ENCODE data around the gene SLC22A17.
"Not testable (repeated sequence)": the region's sequence is repeated elsewhere in the genome, so short reads cannot be mapped to it uniquely, and the experiment has no call there.

SLC22A17 gene

DNA sequence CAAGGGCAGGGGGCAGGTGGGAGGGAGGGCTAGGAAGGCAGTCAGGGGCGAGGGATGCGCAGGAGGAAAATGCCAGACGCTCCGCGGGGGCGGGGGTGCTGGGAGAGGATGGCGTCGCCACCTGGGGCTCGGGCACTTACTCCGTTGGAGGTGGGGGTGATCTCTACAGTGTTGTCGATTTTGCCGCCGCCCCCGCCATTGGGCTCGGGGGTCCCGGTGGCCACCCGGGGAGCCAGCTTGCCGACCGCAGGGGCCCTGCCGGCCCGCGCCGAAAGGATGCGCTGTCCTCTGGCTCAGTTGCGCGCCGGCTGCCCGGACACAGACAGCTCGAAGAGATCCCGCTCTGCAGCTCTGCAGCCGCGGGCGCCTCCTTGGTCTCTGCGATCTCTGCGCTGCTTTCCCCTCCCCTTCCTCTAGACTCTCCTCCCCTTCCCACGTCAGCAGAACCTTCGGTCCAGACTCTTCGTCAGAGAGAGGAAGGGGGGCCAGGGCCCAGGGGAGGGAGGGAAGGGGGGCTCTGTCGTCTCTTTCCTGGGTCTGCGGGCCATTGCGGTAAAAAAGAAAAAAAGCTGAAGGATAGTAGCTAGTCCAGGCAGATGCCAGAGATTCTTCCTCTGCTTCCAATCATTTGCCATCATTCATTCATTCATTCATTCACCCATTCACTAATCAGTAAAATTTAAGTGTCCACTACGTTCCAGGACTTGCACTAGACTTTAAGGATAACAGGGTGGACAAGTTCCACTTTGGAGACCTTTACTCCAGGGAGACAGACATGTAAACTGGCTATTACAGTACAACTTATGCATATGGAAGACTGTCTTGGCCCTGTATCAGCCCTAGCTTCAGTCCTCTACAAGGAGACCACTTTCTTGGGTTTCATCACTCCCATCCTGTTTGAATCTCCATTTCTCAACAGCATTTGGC, at the start of gene SLC22A17:
TSS of gene SLC22A17 (minus strand) at position 382 of the 927 bp plus-strand sequence.
- peak; percentile 71 for DNase-seq

DNA sequence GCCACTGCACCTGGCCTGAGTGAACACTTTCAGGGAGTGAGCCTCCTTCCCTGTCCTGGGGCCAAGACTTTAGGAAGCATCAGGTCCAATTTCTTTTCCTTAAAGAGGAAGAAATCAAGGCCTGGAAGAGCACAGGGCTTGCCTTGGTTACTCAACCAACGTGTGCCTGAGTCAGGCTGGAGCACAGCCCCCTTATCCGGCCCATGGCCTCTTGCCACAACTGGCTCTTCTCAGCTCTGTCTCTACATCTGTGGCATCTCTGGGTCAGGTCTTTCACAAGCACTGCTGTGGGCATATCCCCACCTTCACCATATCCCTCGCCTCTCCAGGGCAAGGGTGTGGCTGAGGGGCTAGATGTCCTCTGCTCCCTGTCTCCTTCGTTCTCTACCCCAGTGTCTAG, 48.6 kb upstream of the SLC22A17 start:
- no peak for DNase-seq

DNA sequence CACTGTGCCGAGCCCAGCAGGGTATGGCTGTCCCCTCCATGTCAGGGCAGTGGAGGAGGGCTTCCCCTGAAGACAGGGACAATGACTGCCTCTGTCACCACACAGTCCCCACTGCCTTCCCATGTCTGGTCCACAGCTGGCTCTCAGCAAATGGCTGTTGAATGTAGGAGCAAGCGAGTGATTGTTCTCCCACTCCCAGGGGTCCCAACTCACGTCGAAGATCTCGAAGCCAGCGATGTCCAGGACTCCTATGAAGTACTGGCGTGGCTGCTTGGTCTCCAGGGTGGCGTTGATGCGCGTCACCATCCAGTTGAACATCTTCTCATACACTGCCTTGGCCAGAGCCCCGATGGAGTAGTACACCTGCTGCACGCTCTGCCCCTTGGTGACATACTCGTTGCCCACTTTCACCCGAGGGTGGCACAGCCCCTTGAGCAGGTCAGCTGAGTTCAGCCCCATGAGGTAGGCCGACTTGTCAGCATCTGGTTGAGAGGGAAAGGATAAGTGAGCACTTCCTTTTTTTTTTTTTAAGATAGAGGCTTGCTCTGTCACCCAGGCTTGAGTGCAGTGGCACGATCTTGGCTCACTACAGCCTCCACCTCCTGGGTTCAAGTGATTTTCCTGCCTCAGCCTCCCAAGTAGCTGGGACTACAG, 47.9 kb upstream of the SLC22A17 start:
- DNase-seq: not testable (repeated sequence)

DNA sequence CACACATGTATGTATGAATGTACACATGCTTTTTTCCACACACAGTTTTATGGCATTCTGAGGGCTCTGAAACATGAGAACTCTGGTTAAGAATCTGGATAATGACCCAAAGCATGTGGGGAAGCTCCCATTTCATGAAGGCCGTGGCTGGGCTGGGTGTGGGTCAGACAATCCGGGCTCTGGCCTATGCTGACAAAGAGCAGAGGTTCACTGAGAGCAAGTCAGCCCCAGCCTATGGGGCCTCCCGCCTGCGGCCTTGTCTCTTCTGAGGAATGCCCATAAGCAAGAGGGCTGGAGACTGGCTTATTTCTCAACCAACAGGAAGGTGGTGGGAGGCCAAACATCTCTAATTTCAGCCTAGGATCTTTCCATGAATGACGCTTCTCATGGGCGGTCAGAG, 46.9 kb upstream of the SLC22A17 start:
- no peak for DNase-seq

DNA sequence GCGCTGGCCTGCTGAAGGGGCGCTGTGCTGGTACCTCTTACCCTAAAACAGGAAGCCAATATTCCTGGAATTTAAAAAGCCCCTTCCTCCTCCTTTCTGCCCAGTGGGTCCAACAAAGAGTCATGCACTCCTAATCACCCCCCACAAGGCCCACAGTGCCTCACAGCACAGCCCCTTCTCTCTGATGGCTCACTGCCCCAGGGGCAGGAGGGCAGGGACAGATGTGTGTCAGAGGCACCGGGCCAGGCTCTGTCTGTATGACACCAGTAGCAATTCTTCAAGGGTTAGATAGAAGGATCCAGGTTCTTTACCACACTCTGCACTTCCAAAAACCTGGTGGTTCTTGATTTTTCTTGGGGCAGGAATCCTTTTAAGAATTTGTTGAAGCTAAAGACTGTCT, 46.4 kb upstream of the SLC22A17 start:
- DNase-seq: no peak

DNA sequence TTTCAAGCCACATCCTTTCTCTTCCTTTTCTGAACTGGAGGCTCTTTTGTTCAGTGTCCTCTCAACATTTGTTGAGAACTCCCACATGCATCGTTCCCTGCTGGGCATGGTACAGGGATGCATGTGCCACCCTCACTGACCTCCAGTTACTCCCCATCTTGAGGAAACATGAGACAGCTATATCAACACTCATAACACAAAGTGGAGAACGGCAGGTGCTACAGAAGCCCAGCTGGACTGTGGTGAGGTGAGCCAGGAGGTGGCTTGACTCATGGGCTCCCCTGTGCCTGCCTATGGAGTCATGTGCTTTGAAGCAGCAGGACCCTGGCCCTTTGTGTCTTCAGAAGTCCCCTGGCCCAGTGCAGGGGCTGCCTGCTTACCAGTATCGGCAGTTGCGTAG, 45.7 kb upstream of the SLC22A17 start:
- peak; percentile 35 for DNase-seq

DNA sequence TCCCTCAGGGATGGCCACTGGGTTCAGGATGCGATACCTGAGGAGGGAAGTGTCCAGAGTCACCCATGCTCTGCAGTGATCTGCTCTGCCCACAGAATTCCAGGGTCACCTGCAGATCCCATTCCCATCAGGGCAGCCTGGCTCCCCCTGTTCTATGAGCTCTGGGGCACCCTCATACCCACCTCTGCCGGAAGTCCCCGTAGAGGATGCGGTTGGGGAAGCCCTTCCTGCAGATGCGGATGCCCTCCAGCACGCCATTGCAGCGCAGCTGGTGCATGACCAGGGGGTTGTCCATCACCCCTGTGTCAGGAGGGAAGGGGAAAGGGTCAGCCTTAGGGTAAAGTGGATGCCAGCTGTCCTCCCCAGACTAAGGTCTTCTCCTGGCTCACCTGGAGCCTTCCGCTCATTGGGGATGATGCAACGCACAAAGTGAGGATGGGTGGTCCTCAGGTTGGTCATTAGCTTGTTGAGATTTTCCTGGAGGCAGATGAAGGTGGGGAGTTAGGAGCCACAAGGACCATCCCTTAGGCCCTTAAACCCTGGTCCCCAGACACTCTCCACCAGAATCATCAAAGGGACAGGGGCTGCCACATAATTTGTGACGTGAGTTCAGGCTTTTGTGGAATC, 44.2 kb upstream of the SLC22A17 start:
- DNase-seq: no peak

DNA sequence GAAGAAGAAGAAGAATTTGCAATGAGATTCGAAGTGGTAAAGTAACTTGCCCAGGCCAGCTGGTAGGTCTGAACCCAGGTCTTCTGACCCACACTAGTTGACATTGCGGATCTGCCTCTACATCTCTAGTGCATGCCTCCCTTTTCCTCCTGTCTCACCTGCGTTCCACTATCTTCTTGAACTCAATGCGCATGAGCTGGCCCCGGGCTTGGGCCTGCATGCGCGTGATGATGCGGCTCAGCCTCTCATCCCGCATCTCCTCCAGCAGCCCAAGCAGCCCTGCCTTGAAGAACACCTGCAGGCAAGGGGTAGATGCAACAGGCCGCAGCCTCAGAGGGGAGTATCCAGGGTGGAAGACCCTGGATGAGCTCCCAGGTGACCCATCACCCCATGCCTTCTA, 43.4 kb upstream of the SLC22A17 start:
- no peak for DNase-seq

DNA sequence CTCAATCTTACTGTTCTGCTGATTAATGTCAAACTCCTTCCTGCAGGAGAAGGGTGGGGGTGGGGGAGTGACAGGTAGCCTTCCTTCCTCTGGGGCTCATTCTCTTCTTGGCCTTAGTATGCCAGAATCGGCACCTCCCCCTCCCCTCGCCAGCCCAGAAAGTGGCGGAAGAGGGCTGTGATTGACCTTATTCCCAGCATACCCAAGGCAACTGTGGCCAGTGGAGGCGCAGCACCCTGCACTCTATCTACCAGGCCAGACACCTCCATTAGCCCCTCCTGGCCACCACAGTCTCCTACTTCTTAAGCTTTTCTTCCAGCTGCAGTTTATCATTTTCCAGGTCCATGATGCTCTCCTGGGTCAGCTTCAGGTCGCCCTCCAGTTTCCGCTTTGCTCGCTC, 39.9 kb upstream of the SLC22A17 start:
- no peak for DNase-seq

DNA sequence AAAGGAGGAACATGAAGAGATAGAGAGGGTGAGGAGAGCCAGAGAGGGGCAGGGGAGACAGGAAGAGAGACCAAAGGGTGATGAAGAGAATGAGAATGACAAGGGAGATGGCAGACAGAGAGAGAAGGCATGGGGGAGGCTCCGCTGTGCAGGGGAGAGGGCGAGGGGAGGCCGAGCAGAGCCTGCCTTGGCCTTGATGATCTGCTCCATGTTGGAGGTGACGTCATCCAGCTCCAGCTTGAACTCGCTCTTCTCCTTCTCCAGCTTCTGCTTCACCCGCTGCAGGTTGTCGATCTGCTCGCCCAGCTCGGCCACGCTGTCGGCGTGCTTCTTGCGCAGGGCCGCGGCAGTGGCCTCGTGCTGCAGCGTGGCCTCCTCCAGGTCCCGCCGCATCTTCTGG, 37.2 kb upstream of the SLC22A17 start:
- not testable (repeated sequence) for DNase-seq

DNA sequence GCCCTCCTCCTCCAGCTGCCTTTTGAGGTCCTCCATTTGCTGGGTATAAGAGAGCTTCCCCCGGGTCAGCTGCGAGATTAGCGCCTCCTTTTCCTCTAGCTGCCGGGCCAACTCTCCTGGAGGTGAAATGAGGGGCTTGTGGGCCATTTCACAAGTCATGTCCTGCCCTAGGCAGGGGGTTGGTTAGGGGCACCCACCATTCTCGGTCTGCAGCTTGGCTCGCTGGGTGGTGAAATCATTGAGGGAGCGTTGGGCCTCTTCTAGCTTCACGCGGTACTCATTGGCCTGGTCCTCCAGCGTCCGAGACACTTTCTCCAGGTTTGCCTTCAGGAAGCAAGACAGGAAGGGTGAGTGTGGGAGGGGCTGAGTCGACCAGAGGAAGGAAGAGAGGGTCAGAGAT, 36.7 kb upstream of the SLC22A17 start:
- DNase-seq: no peak

DNA sequence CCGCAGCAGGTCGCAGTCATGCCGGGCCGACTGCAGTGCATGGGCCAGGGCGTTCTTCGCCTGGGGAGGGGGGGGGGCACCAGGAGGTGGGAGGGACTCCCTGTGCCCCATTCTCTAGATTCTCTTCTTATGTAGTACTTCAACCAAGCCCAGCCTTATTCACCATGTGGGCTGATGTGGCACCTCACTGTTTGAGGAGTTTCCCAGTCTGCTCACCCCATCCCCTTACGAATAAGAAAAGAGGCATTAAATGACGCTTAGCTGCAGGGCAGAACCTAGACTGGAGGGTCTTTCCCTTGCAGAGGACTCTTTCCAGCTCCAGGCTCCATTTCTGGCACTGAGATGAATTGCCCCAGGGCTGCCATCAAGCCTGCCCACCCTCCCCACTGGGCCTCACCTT, 36.3 kb upstream of the SLC22A17 start:
- DNase-seq: no peak

DNA sequence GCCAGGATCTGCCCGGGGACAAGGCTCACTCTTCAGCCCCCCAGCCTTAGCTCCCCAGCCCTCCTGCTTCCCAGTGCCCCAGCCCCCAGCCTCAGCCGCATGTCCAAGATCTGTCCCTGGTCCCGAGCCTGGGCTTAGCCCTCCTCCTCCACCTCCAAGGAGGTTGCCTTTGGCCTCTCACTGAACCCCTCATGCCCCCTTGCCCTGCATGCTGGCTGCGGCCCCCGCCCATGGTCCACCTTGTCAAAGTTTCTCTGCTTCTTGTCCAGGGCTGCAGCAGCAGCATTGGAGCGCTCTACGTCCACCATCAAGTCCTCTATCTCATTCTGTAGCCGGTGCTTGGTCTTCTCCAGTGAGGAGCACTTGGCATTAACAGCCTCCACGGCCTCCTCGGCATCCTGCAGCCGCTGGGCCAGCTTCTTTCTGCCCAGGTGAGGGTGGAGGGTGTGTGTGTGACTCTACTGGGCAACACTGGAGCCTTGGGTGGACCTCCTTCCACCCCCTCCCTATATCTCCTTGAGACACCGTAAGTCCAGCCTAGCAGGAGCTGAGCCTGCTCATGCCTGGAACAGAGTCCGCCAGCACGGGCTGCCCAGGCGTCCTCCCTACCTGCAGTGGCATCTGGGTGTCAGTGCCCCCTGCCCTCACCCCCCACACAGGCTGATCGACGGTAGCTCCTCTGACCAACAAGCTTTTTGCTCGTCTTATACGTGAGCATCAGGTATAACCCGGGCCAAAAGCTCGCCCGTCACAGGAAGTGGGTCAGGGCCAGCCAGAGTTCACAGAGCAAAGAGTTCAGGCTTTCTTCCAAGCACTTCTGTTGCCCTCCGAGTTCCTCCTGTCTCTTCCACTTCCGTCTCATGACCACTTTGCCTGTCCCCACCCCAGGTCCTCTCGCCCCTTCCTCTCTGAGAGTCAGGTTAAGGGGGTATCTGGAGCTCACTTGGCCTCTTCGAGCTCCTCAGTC, 35.5 kb upstream of the SLC22A17 start:
- DNase-seq: no peak

DNA sequence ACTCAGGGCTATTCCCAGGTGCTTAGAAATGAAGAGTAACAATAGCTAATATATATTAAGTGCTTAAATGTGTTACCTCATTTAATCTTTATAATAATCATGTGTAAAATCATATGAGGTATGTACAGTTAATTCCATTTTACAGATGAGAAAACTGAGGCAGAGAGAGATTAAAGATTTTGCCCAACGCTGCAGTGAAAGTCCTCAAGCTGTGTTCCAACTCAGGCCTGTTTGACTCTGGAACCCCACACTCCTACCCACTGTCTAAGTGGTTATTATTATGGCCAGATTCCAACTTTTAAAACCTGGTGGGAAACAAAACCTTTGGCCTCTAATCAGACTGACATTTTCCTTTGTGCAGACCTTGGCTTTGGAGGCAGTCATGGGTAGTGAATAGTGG, 34.3 kb upstream of the SLC22A17 start:
- no peak for DNase-seq

DNA sequence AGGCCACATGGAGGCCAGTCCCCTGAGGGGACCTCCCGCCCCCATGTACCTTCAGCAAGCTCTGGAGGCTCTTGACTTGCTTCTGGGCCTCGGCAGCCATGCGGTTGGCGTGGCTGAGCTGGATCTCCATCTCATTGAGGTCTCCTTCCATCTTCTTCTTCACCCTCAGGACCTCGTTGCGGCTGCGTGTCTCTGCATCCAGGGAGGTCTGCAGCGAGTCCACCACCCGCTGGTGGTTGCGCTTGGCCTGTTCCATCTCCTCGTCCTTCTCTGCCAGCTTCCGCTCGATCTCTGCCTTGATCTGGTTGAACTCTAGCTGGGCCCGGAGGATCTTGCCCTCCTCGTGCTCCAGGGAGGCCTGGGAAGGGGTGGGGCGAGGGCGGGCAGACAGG, 33.6 kb upstream of the SLC22A17 start:
- DNase-seq: not testable (repeated sequence)

DNA sequence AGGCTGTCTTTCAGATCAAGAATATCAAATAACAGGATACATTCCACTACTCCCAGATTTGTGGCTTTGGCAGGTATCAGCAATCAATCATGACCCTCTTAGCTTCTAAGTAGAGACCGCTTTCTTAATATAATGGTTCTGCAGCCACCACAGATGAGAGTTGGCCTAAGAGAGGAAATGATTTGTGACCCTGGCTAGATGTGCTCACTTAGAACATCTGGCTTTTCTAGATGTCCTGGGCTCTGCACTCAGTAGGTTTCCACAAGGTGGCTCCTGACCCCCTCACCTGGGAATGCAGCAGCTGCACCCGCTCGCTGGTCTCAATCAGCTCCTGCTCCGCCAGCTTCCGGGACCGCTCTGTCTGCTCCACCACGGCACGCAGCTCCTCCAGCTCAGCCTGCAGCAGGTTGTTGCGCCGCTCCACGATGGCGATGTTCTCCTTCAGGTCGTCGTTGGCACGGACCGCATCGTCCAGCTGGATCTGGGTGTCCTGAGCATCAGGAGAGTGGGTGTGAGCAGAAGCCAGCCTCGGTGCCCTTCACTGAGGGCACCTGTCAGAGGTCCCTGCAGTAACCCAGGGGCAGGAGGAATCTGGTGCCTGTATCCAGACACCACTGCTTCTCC, 33.1 kb upstream of the SLC22A17 start:
- DNase-seq: no peak

DNA sequence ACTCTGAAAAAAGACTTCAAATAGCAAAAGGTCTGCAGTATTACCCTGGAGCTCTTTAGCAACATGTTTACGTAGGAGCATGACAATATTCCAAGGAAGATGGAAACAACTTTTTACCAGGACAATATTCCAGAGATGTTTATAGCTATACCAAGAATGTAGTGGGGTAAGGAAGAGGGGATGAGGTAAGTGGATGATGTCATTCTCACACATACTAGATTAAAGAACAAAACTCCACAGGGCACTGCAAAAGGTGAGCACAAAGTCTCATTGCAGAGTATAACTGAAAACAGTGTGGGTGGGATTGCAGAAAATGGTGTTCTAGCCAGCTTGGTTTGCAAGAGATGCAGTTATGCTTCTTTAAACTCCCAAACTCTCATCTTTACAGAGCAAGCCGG, 32.6 kb upstream of the SLC22A17 start:
- DNase-seq: no peak

DNA sequence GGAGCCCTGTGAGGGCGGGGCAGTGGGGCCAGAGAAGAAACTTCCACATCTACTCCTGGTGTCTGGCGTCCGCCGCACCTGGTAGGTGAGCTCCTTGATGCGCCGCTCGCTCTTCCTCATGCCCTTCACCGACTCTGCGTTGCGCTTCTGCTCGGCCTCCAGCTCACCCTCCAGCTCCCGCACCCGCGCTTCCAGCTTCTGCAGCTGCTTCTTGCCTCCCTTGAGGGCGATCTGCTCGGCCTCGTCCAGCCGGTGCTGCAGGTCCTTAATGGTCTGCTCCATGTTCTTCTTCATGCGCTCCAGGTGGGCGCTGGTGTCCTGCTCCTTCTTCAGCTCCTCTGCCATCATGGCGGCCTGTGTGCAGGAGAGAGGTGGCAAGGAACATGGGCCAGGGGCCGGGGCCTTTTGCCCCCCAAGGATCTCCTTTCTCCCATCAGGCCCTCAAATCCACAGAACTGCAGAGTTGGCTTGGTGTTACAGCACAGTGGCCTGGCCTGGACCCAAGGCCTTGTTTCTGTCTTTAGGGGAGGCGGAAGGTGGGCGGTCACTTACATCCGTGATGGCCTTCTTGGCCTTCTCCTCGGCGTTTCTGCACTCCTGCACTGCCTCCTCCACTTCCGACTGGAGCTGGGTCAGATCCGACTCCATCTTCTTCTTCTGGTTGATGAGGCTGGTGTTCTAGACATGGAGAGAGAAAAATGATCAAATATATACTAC, 31.8 kb upstream of the SLC22A17 start:
- DNase-seq: no peak

DNA sequence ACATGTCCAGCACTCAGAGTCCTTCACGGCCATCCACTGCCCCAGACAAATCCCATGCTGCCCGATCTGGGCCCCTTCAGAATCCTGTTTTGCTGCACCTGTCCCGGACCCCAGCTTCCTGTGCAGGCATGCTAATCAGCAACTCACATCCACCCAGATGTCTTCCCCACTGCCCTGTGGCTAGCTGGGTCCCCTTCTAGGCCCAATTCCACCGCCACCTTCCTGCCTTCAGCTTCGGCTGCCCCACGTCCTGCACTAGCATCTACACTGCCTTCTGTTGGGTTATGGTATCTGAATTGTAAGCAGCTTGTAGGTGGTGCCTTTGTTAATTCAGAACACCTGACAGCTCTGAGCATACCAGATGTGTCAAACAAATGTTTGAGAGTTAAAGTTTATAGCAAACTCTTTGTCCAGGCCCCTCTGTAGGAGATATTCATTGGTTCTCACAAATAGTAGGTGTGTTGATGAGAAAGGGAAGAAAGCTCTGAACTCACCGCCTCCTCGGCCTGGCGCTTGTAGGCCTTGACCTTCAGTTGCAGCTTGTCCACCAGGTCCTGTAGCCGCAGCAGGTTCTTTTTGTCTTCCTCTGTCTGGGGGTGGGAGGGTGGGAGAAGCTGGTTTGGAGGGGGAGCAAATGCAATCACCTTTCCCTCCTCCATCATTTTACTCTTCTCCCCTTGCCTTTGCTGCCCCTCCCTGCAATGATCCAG, 30.2 kb upstream of the SLC22A17 start:
- no peak for DNase-seq

DNA sequence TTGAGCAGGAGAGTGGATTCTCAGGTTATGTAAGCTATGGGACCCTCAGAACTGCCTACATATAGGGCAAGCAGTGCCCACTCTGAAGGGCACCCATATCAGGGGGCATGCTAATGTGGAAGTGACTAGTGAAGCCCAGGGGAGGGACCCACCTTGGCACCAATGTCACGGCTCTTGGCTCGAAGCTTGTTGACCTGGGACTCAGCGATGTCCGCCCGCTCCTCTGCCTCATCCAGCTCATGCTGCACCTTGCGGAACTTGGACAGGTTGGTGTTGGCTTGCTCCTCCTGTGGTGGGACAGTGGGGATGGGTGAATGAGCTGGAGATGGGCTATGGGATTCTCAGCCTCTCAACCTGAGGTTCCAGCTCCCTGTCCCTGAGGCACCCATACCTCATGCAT, 29.6 kb upstream of the SLC22A17 start:
- no peak for DNase-seq

DNA sequence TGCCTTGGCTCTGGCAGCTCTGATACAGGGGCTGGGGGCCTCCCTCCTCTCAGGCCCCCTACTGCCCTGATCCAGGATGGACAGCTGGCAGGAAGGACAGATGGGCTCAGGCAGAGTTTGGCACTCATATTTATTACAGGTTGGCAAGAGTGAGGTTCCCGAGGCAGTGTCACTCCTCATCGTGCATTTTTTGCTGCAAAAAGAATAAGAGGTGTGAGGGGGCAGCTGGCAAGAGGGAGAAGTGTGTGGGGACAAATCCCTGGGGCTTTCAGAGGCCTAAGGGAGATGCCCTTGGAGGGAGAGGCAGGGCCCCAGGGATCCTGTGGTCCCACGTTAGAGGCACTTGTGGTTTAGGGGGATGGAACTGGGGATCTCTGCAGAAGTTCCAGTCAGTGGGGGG, 29.2 kb upstream of the SLC22A17 start:
- DNase-seq: no peak

Measured in NCI-H69 (cell line).